Measurements from ENCODE around the gene ZNF181.

Gene ZNF181

GRCh38 chr19:34774857-34775256, 40.8 kb downstream of the ZNF181 start:
- DNase-seq (ENCODE audit: low read depth): no peak
- no peak for TF ChIP-seq CTCF (IDR thresholded peaks at IDR 0.05; ENCODE audit: low read length, missing control alignments)
- no peak overlapping the region for H3K4me3 ChIP-seq (replicated peaks; ENCODE audit: low read depth, low read length)

GRCh38 chr19:34778342-34778741, 44.3 kb downstream of the ZNF181 start:
- no peak overlapping the region for H3K4me3 ChIP-seq (replicated peaks; ENCODE audit: low read depth, low read length)
- TF ChIP-seq CTCF (IDR thresholded peaks at IDR 0.05; ENCODE audit: low read length, missing control alignments): no peak
- DNase-seq (ENCODE audit: low read depth): no peak

- no peak overlapping the region for H3K4me3 ChIP-seq (replicated peaks; ENCODE audit: low read depth, low read length)
- DNase-seq (ENCODE audit: low read depth): no peak
- TF ChIP-seq CTCF (IDR thresholded peaks at IDR 0.05; ENCODE audit: low read length, missing control alignments): no peak
These were observed 45.6 kb downstream of the ZNF181 start for GRCh38 chr19:34779652-34780051.

GRCh38 chr19:34786236-34786635, 52.2 kb downstream of the ZNF181 start:
- H3K4me3 ChIP-seq (replicated peaks; ENCODE audit: low read depth, low read length): no peak overlapping the region
- no peak for DNase-seq (ENCODE audit: low read depth)
- TF ChIP-seq CTCF (IDR thresholded peaks at IDR 0.05; ENCODE audit: low read length, missing control alignments): no peak

GRCh38 chr19:34787059-34787824, 53.2 kb downstream of the ZNF181 start:
- TF ChIP-seq CTCF (IDR thresholded peaks at IDR 0.05; ENCODE audit: low read length, missing control alignments): no peak
- no peak for DNase-seq (ENCODE audit: low read depth)
- H3K4me3 ChIP-seq (replicated peaks; ENCODE audit: low read depth, low read length): no peak overlapping the region

GRCh38 chr19:34788074-34788473, 54.0 kb downstream of the ZNF181 start:
- no peak overlapping the region for H3K4me3 ChIP-seq (replicated peaks; ENCODE audit: low read depth, low read length)
- no peak for TF ChIP-seq CTCF (IDR thresholded peaks at IDR 0.05; ENCODE audit: low read length, missing control alignments)
- no peak for DNase-seq (ENCODE audit: low read depth)

- no peak for DNase-seq (ENCODE audit: low read depth)
- no peak for TF ChIP-seq CTCF (IDR thresholded peaks at IDR 0.05; ENCODE audit: low read length, missing control alignments)
- H3K4me3 ChIP-seq (replicated peaks; ENCODE audit: low read depth, low read length): no peak overlapping the region
These were observed 59.5 kb downstream of the ZNF181 start for GRCh38 chr19:34793565-34793964.
